ENCODE results near the gene LRRC4. TPM values are rescaled to one million over a fixed set of nuclear protein-coding genes. Genes with fewer than 3 reads are reported as not detected.

The LRRC4 gene
- total RNA-seq, 4 donors from 2014 or later = 1.6 to 2.5 (median 2.1) TPM; not detected in 1

- H3K9me3 ChIP-seq = no peaks in the 10 kb centered on the region
- no peaks in the 10 kb centered on the region for H3K27me3 ChIP-seq
- H3K27ac ChIP-seq = no peak overlapping the region
- H3K36me3 ChIP-seq = peaks cover 0 to 2% (median 0%) of the 10 kb centered on the region in 3 donors
- TF ChIP-seq CTCF (IDR thresholded peaks at IDR 0.05) = no peak
- TF ChIP-seq POLR2A (IDR thresholded peaks at IDR 0.05) = no peak
- no peak for DNase-seq
- H3K4me3 ChIP-seq = no peak overlapping the region
- H3K4me1 ChIP-seq = peaks cover 0 to 3% (median 0%) of the 10 kb centered on the region in 4 donors
Observed at GRCh38 chr7:127997226-127997922, 33.9 kb downstream of the LRRC4 start.

DNA sequence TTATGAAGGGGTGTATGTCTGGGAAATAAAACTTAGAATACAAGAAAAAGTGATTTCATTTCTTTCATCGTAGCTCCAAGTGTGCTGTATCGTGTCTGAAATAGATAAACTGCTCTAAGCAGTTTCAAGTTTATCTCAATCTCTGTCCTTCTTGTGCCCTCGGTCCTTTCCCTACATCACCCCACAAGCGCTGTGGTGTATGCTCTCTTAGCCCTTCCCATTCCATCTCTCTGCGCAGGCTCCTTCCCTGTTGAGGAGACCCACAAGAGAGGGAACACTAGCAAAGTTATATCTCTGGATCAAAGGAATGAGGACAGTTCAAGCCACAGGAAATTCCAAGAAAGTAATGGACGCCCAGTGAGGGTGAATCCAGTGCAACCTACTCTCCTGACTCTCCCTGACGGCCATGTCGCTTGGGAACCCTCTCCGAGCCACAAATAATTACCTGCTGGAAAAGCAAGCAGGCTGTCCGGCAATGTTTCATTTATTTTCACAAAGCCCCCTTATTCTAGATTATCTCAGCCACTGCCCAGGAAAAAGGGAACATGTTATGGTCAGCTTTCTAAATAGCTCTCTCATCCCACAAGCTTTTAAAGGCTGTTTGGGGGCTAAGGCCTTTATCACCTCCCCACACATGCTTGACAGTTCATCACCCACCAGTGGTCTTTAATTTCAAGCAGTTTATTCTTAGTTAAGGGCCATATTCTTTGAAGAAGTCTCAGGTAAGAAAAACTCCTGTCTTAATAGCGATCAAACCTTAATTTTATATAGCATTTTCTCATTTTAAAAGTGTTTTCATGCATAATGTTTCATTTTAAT is 34.8 kb downstream of the LRRC4 start:
- no peak for DNase-seq
- Histone ChIP-seq H3K4me1 (peaks cover 0 to 3% (median 0%) of the 10 kb centered on the region in 4 donors), H3K4me3 (no peak overlapping the region), H3K27ac (no peak overlapping the region), H3K9me3 (no peaks in the 10 kb centered on the region), H3K36me3 (peaks cover 0 to 4% (median 0%) of the 10 kb centered on the region in 3 donors), H3K27me3 (no peaks in the 10 kb centered on the region)
- no peak for TF ChIP-seq POLR2A (IDR thresholded peaks at IDR 0.05)
- TF ChIP-seq CTCF (IDR thresholded peaks at IDR 0.05) = no peak

DNA sequence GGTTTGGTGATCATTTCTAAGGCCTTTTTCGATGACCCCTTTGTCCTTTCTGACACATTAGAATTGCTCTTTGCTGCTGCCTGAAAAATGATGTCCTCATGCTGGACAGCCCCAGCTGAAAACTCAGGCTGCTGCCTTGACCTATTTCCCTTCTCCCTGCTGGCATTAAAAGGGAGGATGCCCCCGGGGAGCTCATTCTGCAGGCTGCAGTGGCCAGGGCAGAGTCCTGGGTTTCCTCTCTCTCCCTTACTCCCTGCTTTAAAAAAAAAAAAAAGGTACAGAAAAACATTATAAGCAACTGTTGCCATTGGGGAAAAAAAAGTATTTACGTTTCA is 35.4 kb downstream of the LRRC4 start:
- Histone ChIP-seq H3K4me3 (no peak overlapping the region), H3K27me3 (no peaks in the 10 kb centered on the region), H3K9me3 (no peaks in the 10 kb centered on the region), H3K4me1 (peaks cover 0 to 3% (median 0%) of the 10 kb centered on the region in 4 donors), H3K27ac (no peak overlapping the region), H3K36me3 (peaks cover 0 to 10% (median 0%) of the 10 kb centered on the region in 3 donors)
- DNase-seq = no peak
- TF ChIP-seq CTCF (IDR thresholded peaks at IDR 0.05) (no peak), POLR2A (IDR thresholded peaks at IDR 0.05) (no peak)

DNA sequence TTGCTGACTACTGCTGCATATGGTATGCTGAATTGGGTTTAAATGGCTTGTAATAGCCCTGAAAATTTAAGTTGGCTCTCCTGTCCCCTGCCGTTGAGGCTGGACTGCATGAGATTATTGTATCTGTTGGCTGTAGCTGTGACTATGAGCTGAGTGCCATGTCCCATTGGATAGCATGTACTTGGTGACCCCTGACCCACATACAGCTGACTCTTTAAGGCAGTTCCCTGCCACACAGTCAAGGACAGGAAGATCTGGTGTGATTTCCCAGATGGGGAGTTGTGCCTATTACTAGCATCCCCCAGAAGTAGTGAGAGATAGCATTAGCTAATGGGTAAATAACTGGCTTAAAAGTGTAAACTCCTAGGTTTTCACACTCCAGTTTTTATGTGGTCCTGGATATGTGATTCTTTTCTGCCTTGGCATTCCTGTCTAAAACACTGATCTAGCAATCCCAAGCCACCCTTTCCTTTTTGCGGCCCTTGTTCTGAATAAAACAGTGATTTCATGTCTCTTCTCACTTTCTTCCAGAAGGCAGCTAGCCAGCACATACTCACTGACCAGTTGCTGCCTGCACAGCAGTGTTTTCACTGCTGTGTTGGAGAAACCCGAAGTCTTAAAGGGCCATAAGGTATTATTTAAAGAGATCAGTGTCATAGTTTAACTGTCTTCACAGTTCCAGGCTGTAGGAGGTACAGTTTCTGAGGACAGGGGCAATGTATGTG is 35.9 kb downstream of the LRRC4 start:
- no peak for DNase-seq
- Histone ChIP-seq H3K36me3 (peaks cover 0 to 14% (median 0%) of the 10 kb centered on the region in 3 donors), H3K4me3 (no peak overlapping the region), H3K9me3 (no peaks in the 10 kb centered on the region), H3K4me1 (peaks cover 0 to 2% (median 0%) of the 10 kb centered on the region in 4 donors), H3K27me3 (no peaks in the 10 kb centered on the region), H3K27ac (no peak overlapping the region)
- TF ChIP-seq CTCF (IDR thresholded peaks at IDR 0.05) (no peak), POLR2A (IDR thresholded peaks at IDR 0.05) (no peak)

DNA sequence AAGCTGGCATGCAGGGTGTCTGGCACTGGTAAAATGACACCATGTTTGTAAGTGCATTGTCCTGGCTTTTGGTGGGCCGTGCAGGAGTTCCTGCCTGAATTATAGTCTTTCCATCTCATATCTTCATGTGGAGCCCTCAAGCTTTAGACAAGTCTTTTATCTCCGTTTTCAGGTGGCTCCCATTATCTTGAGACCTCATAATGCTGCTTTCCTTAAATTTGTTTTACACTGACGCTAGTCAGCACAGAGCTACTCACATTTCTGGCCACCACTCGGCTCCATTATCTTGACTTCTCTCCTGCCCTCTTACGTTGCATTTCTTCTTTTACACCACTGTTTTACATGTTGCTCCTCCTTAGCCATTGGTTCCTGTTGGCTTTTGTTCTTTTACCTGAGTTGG is 37.2 kb downstream of the LRRC4 start:
- Histone ChIP-seq H3K27me3 (no peaks in the 10 kb centered on the region), H3K4me1 (no peaks in the 10 kb centered on the region), H3K4me3 (no peak overlapping the region), H3K9me3 (no peaks in the 10 kb centered on the region), H3K27ac (no peak overlapping the region), H3K36me3 (peaks cover 0 to 14% (median 0%) of the 10 kb centered on the region in 3 donors)
- no peak for DNase-seq
- TF ChIP-seq CTCF (IDR thresholded peaks at IDR 0.05) (no peak), POLR2A (IDR thresholded peaks at IDR 0.05) (no peak)
